ENCODE results near the gene ITPR2. TPM values are rescaled to one million over a fixed set of nuclear protein-coding genes. Genes with fewer than 3 reads are reported as not detected.

Gene ITPR2
- total and polyA plus RNA-seq, 4 donors = 11.7 to 93.3 (median 35.4) TPM

DNA sequence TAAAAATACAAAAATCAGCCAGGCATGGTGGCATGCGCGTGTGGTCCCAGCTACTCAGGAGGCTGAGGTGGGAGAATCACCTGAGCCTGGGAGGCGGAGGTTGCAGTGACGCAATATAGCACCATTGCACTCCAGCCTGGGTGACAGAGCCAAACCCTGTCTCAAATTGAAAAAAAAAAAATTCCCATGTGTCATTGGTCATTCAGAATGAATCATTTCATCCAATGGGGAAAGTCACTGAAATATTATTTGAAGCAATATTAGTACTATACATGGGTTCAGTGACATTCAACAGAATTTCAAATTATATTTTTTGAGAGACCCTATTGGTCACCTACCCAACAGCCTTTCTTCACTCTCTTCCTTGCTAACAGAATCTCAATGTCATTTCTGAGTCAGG is 276.1 kb downstream of the ITPR2 start:
- Histone ChIP-seq H3K4me1 (ENCODE audit: control insufficient read depth in 4 of 4, insufficient read depth in 4 of 4, low read length in 3 of 4) (no peaks in the 10 kb centered on the region), H3K9me3 (ENCODE audit: control insufficient read depth in 4 of 4, low read length in 3 of 4) (no peaks in the 10 kb centered on the region), H3K27ac (ENCODE audit: low read depth in 1 of 2, low read length in 2 of 2) (no peak overlapping the region), H3K4me3 (ENCODE audit: low read depth in 1 of 3, low read length in 3 of 3) (no peak overlapping the region), H3K36me3 (ENCODE audit: control insufficient read depth in 4 of 4, insufficient read depth in 3 of 4, low read depth in 1 of 4, low read length in 3 of 4) (peaks cover 12 to 42% (median 24%) of the 10 kb centered on the region in 4 donors), H3K27me3 (ENCODE audit: control insufficient read depth in 4 of 4, insufficient read depth in 4 of 4, low read length in 3 of 4) (no peaks in the 10 kb centered on the region), H3K9ac (ENCODE audit: low read depth in 1 of 2, low read length in 2 of 2) (no peak overlapping the region)
- no peak for DNase-seq (ENCODE audit: low spot score)
- 97% methylated on average over 4 of the region's 4 CpGs for WGBS
- TF ChIP-seq FOXA2 (IDR thresholded peaks at IDR 0.05) = no peak
- no peak for TF ChIP-seq HNF4G (IDR thresholded peaks at IDR 0.05)
- TF ChIP-seq EGR1 (IDR thresholded peaks at IDR 0.05; ENCODE audit: low read depth in 2 of 2) = no peak
- TF ChIP-seq YY1 (IDR thresholded peaks at IDR 0.05) = no peak
- TF ChIP-seq, protein P1, sequence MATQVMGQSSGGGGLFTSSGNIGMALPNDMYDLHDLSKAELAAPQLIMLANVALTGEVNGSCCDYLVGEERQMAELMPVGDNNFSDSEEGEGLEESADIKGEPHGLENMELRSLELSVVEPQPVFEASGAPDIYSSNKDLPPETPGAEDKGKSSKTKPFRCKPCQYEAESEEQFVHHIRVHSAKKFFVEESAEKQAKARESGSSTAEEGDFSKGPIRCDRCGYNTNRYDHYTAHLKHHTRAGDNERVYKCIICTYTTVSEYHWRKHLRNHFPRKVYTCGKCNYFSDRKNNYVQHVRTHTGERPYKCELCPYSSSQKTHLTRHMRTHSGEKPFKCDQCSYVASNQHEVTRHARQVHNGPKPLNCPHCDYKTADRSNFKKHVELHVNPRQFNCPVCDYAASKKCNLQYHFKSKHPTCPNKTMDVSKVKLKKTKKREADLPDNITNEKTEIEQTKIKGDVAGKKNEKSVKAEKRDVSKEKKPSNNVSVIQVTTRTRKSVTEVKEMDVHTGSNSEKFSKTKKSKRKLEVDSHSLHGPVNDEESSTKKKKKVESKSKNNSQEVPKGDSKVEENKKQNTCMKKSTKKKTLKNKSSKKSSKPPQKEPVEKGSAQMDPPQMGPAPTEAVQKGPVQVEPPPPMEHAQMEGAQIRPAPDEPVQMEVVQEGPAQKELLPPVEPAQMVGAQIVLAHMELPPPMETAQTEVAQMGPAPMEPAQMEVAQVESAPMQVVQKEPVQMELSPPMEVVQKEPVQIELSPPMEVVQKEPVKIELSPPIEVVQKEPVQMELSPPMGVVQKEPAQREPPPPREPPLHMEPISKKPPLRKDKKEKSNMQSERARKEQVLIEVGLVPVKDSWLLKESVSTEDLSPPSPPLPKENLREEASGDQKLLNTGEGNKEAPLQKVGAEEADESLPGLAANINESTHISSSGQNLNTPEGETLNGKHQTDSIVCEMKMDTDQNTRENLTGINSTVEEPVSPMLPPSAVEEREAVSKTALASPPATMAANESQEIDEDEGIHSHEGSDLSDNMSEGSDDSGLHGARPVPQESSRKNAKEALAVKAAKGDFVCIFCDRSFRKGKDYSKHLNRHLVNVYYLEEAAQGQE (IDR thresholded peaks at IDR 0.05) = no peak
- TF ChIP-seq FOXA1 (IDR thresholded peaks at IDR 0.05) = no peak

DNA sequence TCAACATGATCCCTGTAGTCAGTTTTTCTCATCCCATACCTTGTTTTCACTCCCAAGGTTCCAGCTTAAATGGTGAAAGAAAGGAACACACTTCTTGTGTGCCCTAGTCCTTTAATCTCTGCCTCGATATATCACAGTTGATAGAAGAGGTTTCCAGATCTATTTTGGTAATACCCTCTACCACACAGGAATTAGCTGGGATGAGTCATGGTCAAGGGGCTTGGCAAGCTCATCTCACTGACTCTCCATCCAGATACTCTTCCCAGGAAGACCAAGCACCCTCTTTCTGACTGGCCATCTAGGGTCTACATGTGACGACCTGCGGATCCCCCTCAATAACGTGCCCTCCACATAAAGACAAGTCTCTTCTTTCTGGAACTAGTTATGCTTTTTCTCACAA is 277.9 kb downstream of the ITPR2 start:
- TF ChIP-seq, protein P2, sequence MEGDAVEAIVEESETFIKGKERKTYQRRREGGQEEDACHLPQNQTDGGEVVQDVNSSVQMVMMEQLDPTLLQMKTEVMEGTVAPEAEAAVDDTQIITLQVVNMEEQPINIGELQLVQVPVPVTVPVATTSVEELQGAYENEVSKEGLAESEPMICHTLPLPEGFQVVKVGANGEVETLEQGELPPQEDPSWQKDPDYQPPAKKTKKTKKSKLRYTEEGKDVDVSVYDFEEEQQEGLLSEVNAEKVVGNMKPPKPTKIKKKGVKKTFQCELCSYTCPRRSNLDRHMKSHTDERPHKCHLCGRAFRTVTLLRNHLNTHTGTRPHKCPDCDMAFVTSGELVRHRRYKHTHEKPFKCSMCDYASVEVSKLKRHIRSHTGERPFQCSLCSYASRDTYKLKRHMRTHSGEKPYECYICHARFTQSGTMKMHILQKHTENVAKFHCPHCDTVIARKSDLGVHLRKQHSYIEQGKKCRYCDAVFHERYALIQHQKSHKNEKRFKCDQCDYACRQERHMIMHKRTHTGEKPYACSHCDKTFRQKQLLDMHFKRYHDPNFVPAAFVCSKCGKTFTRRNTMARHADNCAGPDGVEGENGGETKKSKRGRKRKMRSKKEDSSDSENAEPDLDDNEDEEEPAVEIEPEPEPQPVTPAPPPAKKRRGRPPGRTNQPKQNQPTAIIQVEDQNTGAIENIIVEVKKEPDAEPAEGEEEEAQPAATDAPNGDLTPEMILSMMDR (IDR thresholded peaks at IDR 0.05; ENCODE audit: low read depth, low read length, missing input control) = no peak
- no peak for TF ChIP-seq FOXA1 (IDR thresholded peaks at IDR 0.05)
- TF ChIP-seq TAF1 (conservative IDR thresholded peaks at IDR 0.05) = no peak
- TF ChIP-seq, protein P1 (IDR thresholded peaks at IDR 0.05) = no peak
- TF ChIP-seq FOXA2 (IDR thresholded peaks at IDR 0.05) = no peak
- TF ChIP-seq NR2F2 (IDR thresholded peaks at IDR 0.05) = no peak
- TF ChIP-seq SP1 (IDR thresholded peaks at IDR 0.05) = no peak
- TF ChIP-seq RAD21 (IDR thresholded peaks at IDR 0.05) = no peak
- TF ChIP-seq, protein P3, sequence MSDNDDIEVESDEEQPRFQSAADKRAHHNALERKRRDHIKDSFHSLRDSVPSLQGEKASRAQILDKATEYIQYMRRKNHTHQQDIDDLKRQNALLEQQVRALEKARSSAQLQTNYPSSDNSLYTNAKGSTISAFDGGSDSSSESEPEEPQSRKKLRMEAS (IDR thresholded peaks at IDR 0.05) = no peak
- TF ChIP-seq RXRA (IDR thresholded peaks at IDR 0.05) = no peak
- TF ChIP-seq HNF4A (conservative IDR thresholded peaks at IDR 0.05) = no peak
- no peak for TF ChIP-seq EGR1 (IDR thresholded peaks at IDR 0.05; ENCODE audit: low read depth in 2 of 2)
- no peak for TF ChIP-seq GABPA (IDR thresholded peaks at IDR 0.05 in 1 of 2, conservative IDR thresholded peaks at IDR 0.05 in 1 of 2)
- Histone ChIP-seq H3K9ac (ENCODE audit: low read depth in 1 of 2, low read length in 2 of 2) (no peak overlapping the region), H3K36me3 (ENCODE audit: control insufficient read depth in 4 of 4, insufficient read depth in 3 of 4, low read depth in 1 of 4, low read length in 3 of 4) (peaks cover 12 to 35% (median 23%) of the 10 kb centered on the region in 4 donors), H3K27me3 (ENCODE audit: control insufficient read depth in 4 of 4, insufficient read depth in 4 of 4, low read length in 3 of 4) (no peaks in the 10 kb centered on the region), H3K9me3 (ENCODE audit: control insufficient read depth in 4 of 4, low read length in 3 of 4) (no peaks in the 10 kb centered on the region), H3K27ac (ENCODE audit: low read depth in 1 of 2, low read length in 2 of 2) (no peak overlapping the region), H3K4me3 (ENCODE audit: low read depth in 1 of 3, low read length in 3 of 3) (no peak overlapping the region), H3K4me1 (ENCODE audit: control insufficient read depth in 4 of 4, insufficient read depth in 4 of 4, low read length in 3 of 4) (no peaks in the 10 kb centered on the region)
- WGBS = 97% methylated on average over 4 of the region's 4 CpGs
- no peak for DNase-seq (ENCODE audit: low spot score)
